ELR (cell line): Measurements from ENCODE around the gene IFT20.
A peak's percentile ranks its signal among the peaks of the same experiment; 100 is the strongest.
"Not testable (repeated sequence)": the region's sequence is repeated elsewhere in the genome, so short reads cannot be mapped to it uniquely, and the experiment has no call there.

Experiments used
- DNase-seq: peaks from one replicate; pipeline ENCODE4 v3.0.0-alpha.2; 2015; ENCODE audit warnings: low read depth

Gene IFT20

GRCh38 chr17:28315846-28316705 is 19.2 kb downstream of the IFT20 start:
- no peak for DNase-seq

- DNase-seq: no peak
These were observed 21.4 kb downstream of the IFT20 start for GRCh38 chr17:28313841-28314240.

- no peak for DNase-seq
These were observed 28.3 kb downstream of the IFT20 start for GRCh38 chr17:28306954-28307401.

- no peak for DNase-seq
These were observed 36.8 kb downstream of the IFT20 start for GRCh38 chr17:28298449-28298848.

GRCh38 chr17:28295677-28296578 is 39.3 kb downstream of the IFT20 start:
- DNase-seq: no peak

GRCh38 chr17:28293994-28294393 is 41.3 kb downstream of the IFT20 start:
- DNase-seq: no peak

- not testable (repeated sequence) for DNase-seq
These were observed 42.4 kb downstream of the IFT20 start for GRCh38 chr17:28292878-28293277.

- no peak for DNase-seq
These were observed 43.4 kb downstream of the IFT20 start for GRCh38 chr17:28291780-28292330.

GRCh38 chr17:28290703-28291102 is 44.6 kb downstream of the IFT20 start:
- DNase-seq: no peak

- DNase-seq: no peak
These were observed 49.3 kb downstream of the IFT20 start for GRCh38 chr17:28285965-28286364.

- DNase-seq: peak; percentile 71
These were observed 52.7 kb downstream of the IFT20 start for GRCh38 chr17:28282596-28282995.

- no peak for DNase-seq
These were observed 54.4 kb downstream of the IFT20 start for GRCh38 chr17:28280826-28281225.

- no peak for DNase-seq
These were observed 55.9 kb downstream of the IFT20 start for GRCh38 chr17:28279411-28279810.
